ENCODE results near the gene TBL3.

DNA sequence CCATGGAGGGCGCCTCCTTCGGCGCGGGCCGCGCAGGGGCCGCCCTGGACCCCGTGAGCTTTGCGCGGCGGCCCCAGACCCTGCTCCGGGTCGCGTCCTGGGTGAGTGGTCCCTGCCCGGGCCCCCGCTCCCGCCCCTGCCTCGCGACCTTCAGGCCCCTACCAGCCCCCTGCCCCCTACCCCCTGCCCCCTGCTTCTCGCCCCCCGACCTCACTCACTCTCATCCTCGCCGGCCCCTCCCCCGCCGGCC is 18.2 kb downstream of the TBL3 start:
- TF ChIP-seq CTCF (IDR thresholded peaks at IDR 0.05; ENCODE audit: poor library complexity, severe bottlenecking): no peak
- TF ChIP-seq EZH2 (IDR thresholded peaks at IDR 0.05; ENCODE audit: borderline replicate concordance, insufficient read depth, low read length, poor library complexity, severe bottlenecking): no peak
- no peak for TF ChIP-seq POLR2AphosphoS5 (IDR thresholded peaks at IDR 0.05)
- TF ChIP-seq TAF1 (IDR thresholded peaks at IDR 0.05; ENCODE audit: low read depth): no peak
- no peak for TF ChIP-seq SMC3 (conservative IDR thresholded peaks at IDR 0.05; ENCODE audit: poor library complexity)
- TF ChIP-seq REST (IDR thresholded peaks at IDR 0.05; ENCODE audit: borderline replicate concordance): no peak
- TF ChIP-seq RAD21 (conservative IDR thresholded peaks at IDR 0.05): no peak
- no peak for TF ChIP-seq MXI1 (conservative IDR thresholded peaks at IDR 0.05; ENCODE audit: poor library complexity, severe bottlenecking)

Measured in neural cell (in vitro differentiated cells).